Left colon (tissue), 2 donors: ENCODE measurements around the gene GMDS. TPM values are rescaled to one million over a fixed set of nuclear protein-coding genes. Genes with fewer than 3 reads are reported as not detected.

Source experiments
- ATAC-seq: fragments of 200-7000 bp; cut with Tn5 transposase; one replicate; pipeline ENCODE4 v1.9.1; 2020; ENCODE audit warnings: mild to moderate bottlenecking, moderate library complexity
- DNase-seq, 2 donors: peaks; one replicate each; pipeline ENCODE4 v3.0.0-alpha.2; 2020
- intact Hi-C, 2 donors: fragments of 100-400 bp; cut with DNase I in 1 of 2; cut with micrococcal nuclease in 1 of 2; formaldehyde crosslinking; loops; one replicate each; pipeline versions ENCODE4 v1.11.2 to v1.14.0; 2022; cut with DNase I, micrococcal nuclease
- total RNA-seq, 2 donors: library from RNA; stranded (reverse); fragmentation: NEBNext Ultra II Directional; extraction: Animal tissue kit (Norgen Biotek cat#: 25700); gene quantifications; one replicate each; pipeline ENCODE4 v1.2.1, GENCODE V29; 2021
- donor health status: DM: no; HTN: no; CAD: no.
- donor health status: DM: yes; HTN: yes; CAD: no.

Gene GMDS
- total RNA-seq, 2 donors from 2014 or later: 148 to 229 TPM

- DNase-seq (no peak), ATAC-seq (no peak)
- intact Hi-C loops: no loop called here
These were observed 611.3 kb downstream of the GMDS start for GRCh38 chr6:1634081-1634480.

- DNase-seq: no peak
- ATAC-seq: no peak
- intact Hi-C loops: no loop called here
These were observed 611.9 kb downstream of the GMDS start for GRCh38 chr6:1633366-1634021.

GRCh38 chr6:1631251-1631650 is 614.2 kb downstream of the GMDS start:
- ATAC-seq (no peak), DNase-seq (no peak)
- intact Hi-C loops: no loop called here

- intact Hi-C loops: no loop called here
- DNase-seq (no peak), ATAC-seq (no peak)
These were observed 614.6 kb downstream of the GMDS start for GRCh38 chr6:1630771-1631217.

GRCh38 chr6:1630212-1630770 is 615.1 kb downstream of the GMDS start:
- ATAC-seq (no peak), DNase-seq (no peak)
- intact Hi-C loops: no loop called here

GRCh38 chr6:1629316-1629715 is 616.1 kb downstream of the GMDS start:
- intact Hi-C loops: no loop called here
- DNase-seq (no peak), ATAC-seq (no peak)

- ATAC-seq: no peak
- intact Hi-C loops: no loop called here
- DNase-seq: no peak
These were observed 617.4 kb downstream of the GMDS start for GRCh38 chr6:1627827-1628560.

GRCh38 chr6:1626481-1626880 is 618.9 kb downstream of the GMDS start:
- no peak for ATAC-seq
- DNase-seq: no peak
- intact Hi-C loops: no loop called here

- intact Hi-C loops: no loop called here
- ATAC-seq: no peak
- no peak for DNase-seq
These were observed 619.5 kb downstream of the GMDS start for GRCh38 chr6:1625794-1626435.

GRCh38 chr6:1624851-1625781 is 620.3 kb downstream of the GMDS start:
- DNase-seq (peak in 1 of 2 donors; percentile 19), ATAC-seq (peak; percentile 24)
- intact Hi-C loops: no loop called here

GRCh38 chr6:1624058-1624850 is 621.2 kb downstream of the GMDS start:
- intact Hi-C loops: no loop called here
- DNase-seq (peak in 1 of 2 donors; percentile 15), ATAC-seq (no peak)

GRCh38 chr6:1623769-1624057 is 621.7 kb downstream of the GMDS start:
- intact Hi-C loops: no loop called here
- no peak for ATAC-seq

GRCh38 chr6:1622851-1623768 is 622.3 kb downstream of the GMDS start:
- ATAC-seq: no peak
- intact Hi-C loops: no loop called here
- DNase-seq: no peak

More at GRCh38 chr6:1623769-1624057, 621.7 kb downstream of the GMDS start:
- no peak for DNase-seq

- DNase-seq (no peak), ATAC-seq (no peak)
- intact Hi-C loops: no loop called here
These were observed 623.1 kb downstream of the GMDS start for GRCh38 chr6:1622220-1622850.

GRCh38 chr6:1621070-1621701 is 624.2 kb downstream of the GMDS start:
- DNase-seq (peak in 1 of 2 donors; percentile 13), ATAC-seq (no peak)
- intact Hi-C loops: no loop called here

GRCh38 chr6:1620504-1621069 is 624.8 kb downstream of the GMDS start:
- DNase-seq (no peak), ATAC-seq (no peak)
- intact Hi-C loops: no loop called here
